Astrocyte of the cerebellum (primary cell): ENCODE measurements around the gene MTUS2.

Source experiments
- DNase-seq: peaks from one replicate; pipeline ENCODE4 v3.0.0-alpha.2; 2011; ENCODE audit warnings: low read depth
- H3K4me3 ChIP-seq: 2 replicates; pipeline ENCODE4 v1.5.1; 2011; ENCODE audit warnings: mild to moderate bottlenecking, low read depth, low read length, moderate library complexity
- in situ Hi-C: cut with HindIII; loops from 2 replicates; pipeline ENCODE4 v1.10.0; 2017; ENCODE audit warnings: low sequenced_read_pairs
- TF ChIP-seq, protein P1 (sequence below): IDR thresholded peaks from 2 replicates; pipeline ENCODE4 v1.5.1; 2012; ENCODE audit warnings: low read length, low read depth, moderate library complexity, mild to moderate bottlenecking; ENCODE audit errors: missing control alignments

The MTUS2 gene

DNA sequence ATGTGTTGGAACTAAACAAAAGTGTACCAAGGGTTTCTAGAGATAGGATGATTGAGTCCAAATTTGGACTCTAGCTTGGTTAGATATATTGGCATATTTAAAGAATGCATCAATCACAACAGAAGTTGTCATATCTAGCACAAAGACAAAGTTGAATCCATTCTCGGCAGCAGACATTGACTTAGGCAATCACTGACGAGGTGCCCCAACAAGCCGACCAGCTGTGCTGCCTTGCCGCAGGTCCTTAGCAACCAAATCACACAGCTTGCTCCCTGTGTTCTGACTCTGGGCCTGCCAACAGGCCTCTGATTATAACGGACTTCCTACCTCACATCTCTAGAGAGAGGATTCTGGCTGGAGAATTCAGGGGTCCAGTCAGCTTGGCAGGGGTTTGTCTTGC, 208.7 kb downstream of the MTUS2 start:
- DNase-seq, result no peak
- TF ChIP-seq, protein P1, sequence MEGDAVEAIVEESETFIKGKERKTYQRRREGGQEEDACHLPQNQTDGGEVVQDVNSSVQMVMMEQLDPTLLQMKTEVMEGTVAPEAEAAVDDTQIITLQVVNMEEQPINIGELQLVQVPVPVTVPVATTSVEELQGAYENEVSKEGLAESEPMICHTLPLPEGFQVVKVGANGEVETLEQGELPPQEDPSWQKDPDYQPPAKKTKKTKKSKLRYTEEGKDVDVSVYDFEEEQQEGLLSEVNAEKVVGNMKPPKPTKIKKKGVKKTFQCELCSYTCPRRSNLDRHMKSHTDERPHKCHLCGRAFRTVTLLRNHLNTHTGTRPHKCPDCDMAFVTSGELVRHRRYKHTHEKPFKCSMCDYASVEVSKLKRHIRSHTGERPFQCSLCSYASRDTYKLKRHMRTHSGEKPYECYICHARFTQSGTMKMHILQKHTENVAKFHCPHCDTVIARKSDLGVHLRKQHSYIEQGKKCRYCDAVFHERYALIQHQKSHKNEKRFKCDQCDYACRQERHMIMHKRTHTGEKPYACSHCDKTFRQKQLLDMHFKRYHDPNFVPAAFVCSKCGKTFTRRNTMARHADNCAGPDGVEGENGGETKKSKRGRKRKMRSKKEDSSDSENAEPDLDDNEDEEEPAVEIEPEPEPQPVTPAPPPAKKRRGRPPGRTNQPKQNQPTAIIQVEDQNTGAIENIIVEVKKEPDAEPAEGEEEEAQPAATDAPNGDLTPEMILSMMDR, result no peak
- in situ Hi-C loops, result no loop called here

DNA sequence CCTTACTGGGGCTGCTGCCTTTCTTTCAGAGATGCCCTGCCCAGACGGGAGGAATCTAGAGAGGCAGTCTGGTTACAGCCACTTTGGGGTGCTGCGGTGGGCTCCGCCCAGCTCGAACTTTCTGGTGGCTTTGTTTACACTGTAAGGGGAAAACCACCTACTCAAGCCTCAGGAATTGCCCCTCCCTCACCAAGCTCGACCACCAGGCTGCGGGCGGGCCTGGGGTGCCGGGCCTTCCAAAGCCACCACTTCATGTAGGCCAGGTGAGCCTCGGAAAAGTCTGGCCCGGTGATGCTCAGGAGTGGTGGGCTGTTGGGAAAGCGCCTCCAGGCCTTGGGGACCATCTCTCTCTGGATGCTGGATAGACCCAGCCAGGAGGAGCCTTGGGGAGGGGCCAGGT, 218.6 kb downstream of the MTUS2 start:
- no peak overlapping the region for H3K4me3 ChIP-seq
- in situ Hi-C loops, result no loop called here
- DNase-seq, result no peak
- TF ChIP-seq, protein P1, result no peak

More for the DNA sequence above, 208.7 kb downstream of the MTUS2 start:
- no peak overlapping the region for H3K4me3 ChIP-seq

DNA sequence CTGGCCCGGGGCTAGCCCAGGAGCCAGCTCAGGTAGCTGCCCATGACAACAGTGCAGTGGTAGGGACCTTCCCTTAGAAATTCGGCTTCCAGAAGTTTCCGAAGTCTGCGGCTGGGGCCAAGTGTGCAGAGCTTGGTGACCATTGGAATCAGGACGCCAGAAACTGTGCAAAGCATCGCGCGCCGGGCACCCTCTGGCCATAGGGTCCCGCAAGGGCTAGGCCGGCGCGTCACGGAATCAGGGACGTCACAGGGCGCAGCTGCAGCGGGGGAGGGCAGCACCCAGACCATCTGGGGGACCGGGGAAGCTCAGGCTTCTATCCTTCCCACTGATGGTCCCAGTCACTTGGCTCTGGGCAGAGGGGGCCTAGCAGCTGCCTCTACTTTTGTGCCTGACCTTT, 219.1 kb downstream of the MTUS2 start:
- no peak overlapping the region for H3K4me3 ChIP-seq
- TF ChIP-seq, protein P1, result no peak
- in situ Hi-C loops, result no loop called here

DNA sequence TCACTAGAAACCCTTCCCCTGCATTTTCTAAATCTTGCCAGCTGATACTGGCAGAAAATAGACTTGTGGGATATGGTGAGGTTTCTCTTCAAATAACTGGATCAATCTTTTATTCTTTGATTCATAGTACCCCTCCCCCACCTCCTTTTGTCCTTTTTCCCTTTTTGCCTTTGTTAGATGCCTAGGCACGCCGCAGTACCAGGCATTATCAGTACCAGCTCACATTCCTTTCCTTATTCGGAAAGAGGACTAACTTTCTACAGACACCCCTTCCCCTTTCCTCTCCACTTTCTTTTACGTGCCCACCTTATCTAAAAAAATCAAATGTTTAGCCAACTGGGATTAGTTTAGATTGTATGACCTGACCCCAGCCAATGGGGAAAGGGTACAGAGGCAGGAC, 226.4 kb downstream of the MTUS2 start:
- no peak for DNase-seq

More for the DNA sequence above, 219.1 kb downstream of the MTUS2 start:
- DNase-seq, result no peak

DNA sequence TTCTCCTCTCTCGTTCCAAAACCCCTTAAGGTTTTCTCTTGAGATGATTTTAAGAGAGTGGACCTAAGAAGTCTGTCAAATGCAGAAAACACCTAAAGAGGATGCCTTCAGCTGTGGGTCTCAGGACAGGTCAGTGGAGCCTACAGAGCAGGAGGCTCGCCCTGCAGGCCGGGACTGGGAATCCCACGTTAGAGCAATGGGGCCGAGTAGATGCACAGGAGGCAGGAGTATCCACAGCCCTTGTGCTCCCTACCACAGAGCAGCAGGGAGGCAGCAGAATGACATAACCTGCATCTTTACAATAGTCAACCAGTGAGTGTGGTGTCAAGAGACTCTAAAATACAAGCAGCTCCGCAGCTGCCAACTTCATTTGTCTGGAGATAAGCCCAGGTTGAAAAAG, 229.4 kb downstream of the MTUS2 start:
- in situ Hi-C loops, result no loop called here
- TF ChIP-seq, protein P1, result no peak
- no peak overlapping the region for H3K4me3 ChIP-seq
- no peak for DNase-seq

More for the DNA sequence above, 226.4 kb downstream of the MTUS2 start:
- in situ Hi-C loops, result no loop called here
- H3K4me3 ChIP-seq, result no peak overlapping the region
- TF ChIP-seq, protein P1, result no peak

DNA sequence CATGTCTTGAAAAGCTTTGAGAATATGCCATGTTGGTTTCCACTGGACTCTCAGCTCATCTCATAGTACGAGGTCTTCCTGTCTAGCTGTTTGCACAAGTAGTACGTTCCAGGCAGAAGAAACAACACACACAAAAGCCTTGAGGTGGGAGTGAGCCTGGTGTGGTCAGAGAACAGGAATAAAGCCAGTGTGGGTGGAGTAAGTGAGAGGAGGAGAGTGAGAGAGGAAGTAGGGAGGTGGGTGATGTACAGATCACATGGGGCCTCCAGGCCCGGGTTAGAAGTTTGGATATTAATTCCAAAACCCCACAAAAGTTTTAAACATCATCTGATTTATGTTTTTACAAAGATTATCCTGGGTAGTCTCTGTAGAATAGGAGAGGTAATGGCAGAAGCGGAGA, 230.6 kb downstream of the MTUS2 start:
- TF ChIP-seq, protein P1, result no peak
- H3K4me3 ChIP-seq, result no peak overlapping the region
- no peak for DNase-seq
- in situ Hi-C loops, result loop anchor here (5.0 kb wide), 1 partner anchor 73 kb away; no protein-coding TSS in a partner anchor

DNA sequence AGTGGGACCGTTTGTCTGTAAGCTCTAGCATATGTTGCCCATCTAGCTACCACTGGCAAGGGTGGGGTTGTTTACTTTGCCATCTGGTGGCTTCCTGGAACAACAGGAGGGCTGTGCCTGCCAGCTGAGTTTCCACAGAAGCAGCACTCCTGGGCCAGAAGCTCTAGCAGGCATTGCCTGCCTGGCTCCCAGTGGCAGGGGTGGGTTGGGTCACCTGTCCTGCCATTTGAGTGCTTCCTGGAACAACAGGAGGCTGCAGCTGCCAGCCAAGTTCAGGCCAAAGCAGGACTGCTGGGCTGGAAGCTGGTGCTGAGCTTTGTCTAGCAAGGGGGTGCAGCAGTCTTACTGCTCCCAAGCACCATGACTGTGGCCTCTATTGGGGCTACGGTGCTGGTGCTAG, 239.7 kb downstream of the MTUS2 start:
- DNase-seq, result no peak
- TF ChIP-seq, protein P1, result no peak
- H3K4me3 ChIP-seq, result no peak overlapping the region
- in situ Hi-C loops, result no loop called here
